DMS153 treated with DMSO at 0.1 percent for 48 hours (cell line): ENCODE measurements around the gene PCDHGA6.
"Not testable (repeated sequence)": the region's sequence is repeated elsewhere in the genome, so short reads cannot be mapped to it uniquely, and the experiment has no call there.

ENCODE experiments used
- DNase-seq: peaks from one replicate; lab custom pipeline; 2025; ENCODE audit not compliant: unreplicated experiment; lab: John Stamatoyannopoulos, UW

The PCDHGA6 gene

GRCh38 chr5:141392429-141393198 lies 18.9 kb downstream of the PCDHGA6 start, which contains the start of gene PCDHGA8:
Gene PCDHGA8 (plus strand): TSS chr5:141392633. CDS start chr5:141392814, 181 bp downstream.
- DNase-seq = no peak

GRCh38 chr5:141393267-141393666 lies 19.6 kb downstream of the PCDHGA6 start:
- DNase-seq = no peak

- DNase-seq = not testable (repeated sequence)
Observed at GRCh38 chr5:141394401-141395187, 20.9 kb downstream of the PCDHGA6 start.

GRCh38 chr5:141397756-141398551 lies 24.3 kb downstream of the PCDHGA6 start, which contains the start of gene PCDHGB5:
Gene PCDHGB5 (plus strand): TSS chr5:141397947. CDS start chr5:141398128, 181 bp downstream.
- not testable (repeated sequence) for DNase-seq

GRCh38 chr5:141398608-141399007 lies 24.9 kb downstream of the PCDHGA6 start:
- no peak for DNase-seq

GRCh38 chr5:141399555-141400258 lies 26.0 kb downstream of the PCDHGA6 start:
- DNase-seq = no peak

GRCh38 chr5:141402553-141403243 lies 29.0 kb downstream of the PCDHGA6 start, which contains the start of gene PCDHGA9:
Gene PCDHGA9 (plus strand): TSS chr5:141402778. CDS start chr5:141402953, 175 bp downstream.
- DNase-seq = no peak

- DNase-seq = no peak
Observed at GRCh38 chr5:141403387-141403786, 29.7 kb downstream of the PCDHGA6 start.

GRCh38 chr5:141407790-141408505 lies 34.3 kb downstream of the PCDHGA6 start, which contains the start of gene PCDHGB6:
Gene PCDHGB6 (plus strand): TSS chr5:141408021. CDS start chr5:141408203, 182 bp downstream.
- DNase-seq = not testable (repeated sequence)

GRCh38 chr5:141409598-141410306 lies 36.1 kb downstream of the PCDHGA6 start:
- DNase-seq = no peak

GRCh38 chr5:141411575-141411974 lies 37.9 kb downstream of the PCDHGA6 start:
- DNase-seq = no peak

GRCh38 chr5:141412854-141413539 lies 39.3 kb downstream of the PCDHGA6 start, which contains the start of gene PCDHGA10:
Gene PCDHGA10 (plus strand): TSS chr5:141412987. CDS start chr5:141413176, 189 bp downstream.
- no peak for DNase-seq

GRCh38 chr5:141413540-141414069 lies 39.9 kb downstream of the PCDHGA6 start:
- DNase-seq = no peak

GRCh38 chr5:141414548-141415274 lies 41.0 kb downstream of the PCDHGA6 start:
- not testable (repeated sequence) for DNase-seq

- not testable (repeated sequence) for DNase-seq
Observed at GRCh38 chr5:141415275-141415618, 41.6 kb downstream of the PCDHGA6 start.

- not testable (repeated sequence) for DNase-seq
Observed at GRCh38 chr5:141417494-141418172, 43.9 kb downstream of the PCDHGA6 start, which contains the start of gene PCDHGB7. Gene PCDHGB7 (plus strand): TSS chr5:141417677. CDS start chr5:141417860, 183 bp downstream.
